GM12892 (cell line): Measurements from ENCODE around the gene IMPDH1.
A peak's percentile ranks its signal among the peaks of the same experiment; 100 is the strongest.

Experiments used
- DNase-seq: peaks from one replicate; pipeline ENCODE4 v3.0.0; 2011; ENCODE audit not compliant: insufficient read length
- FAIRE-seq: peaks from 2 replicates; lab custom pipeline; 2011; peaks lifted over from hg19 to GRCh38; lab: Jason Lieb, UNC
- POLR2A ChIP-seq: IDR thresholded peaks from 2 replicates; pipeline ENCODE4 v1.6.1; 2011; ENCODE audit warnings: low read depth, low read length, control low read depth
- POLR2AphosphoS5 ChIP-seq: IDR thresholded peaks from 2 replicates; pipeline ENCODE4 v1.6.1; 2011; ENCODE audit warnings: low read depth, low read length, control low read depth
- TAF1 ChIP-seq: IDR thresholded peaks from 2 replicates; pipeline ENCODE4 v1.6.1; 2011; ENCODE audit warnings: low read depth, mild to moderate bottlenecking, control low read depth, low read length, borderline replicate concordance

IMPDH1 gene

DNA sequence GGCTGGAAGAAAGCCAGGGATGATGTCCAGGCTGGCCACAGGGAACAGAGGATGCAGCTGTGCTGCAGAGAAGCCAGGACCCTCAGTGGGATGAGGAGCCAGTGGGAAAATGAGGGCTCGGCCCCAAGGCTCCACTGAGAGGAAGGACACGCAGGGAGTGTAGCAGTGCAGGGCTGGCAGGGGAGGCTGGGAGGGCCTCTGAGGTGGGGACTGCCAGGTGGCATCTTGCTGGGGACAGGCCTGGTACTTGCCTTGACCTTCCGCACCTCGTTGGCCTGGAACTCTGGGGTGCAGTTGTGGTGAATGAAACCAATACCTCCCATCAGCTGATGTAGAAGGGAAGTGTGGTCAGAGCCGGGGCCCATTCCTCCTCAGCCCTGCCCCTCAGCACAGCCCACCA is 9.2 kb downstream of the IMPDH1 start:
- no peak for DNase-seq
- FAIRE-seq, result no peak
- TF ChIP-seq POLR2AphosphoS5 (no peak), TAF1 (no peak), POLR2A (no peak)

DNA sequence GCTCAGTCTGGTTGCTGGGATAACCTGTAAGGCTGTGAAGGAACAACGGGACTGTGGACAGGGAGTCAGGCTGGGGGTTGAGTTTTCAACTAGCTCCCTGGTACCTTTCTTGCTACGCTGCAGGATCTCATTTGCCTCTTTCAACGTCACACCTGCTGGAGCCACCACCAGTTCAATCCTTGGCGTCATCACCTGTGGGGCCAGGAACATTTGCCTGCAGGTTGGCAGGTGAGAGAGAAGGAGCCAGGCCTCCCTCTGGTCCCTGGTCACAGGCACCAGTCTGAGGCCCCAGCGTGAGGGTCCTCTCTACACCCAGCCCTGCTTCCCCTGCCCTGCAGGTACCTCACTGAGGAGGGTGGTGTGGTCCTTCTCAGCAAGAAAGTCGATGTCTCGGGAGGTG is 9.8 kb downstream of the IMPDH1 start:
- no peak for TF ChIP-seq POLR2A
- TF ChIP-seq TAF1, result no peak
- no peak for TF ChIP-seq POLR2AphosphoS5
- DNase-seq (no peak), FAIRE-seq (no peak)

DNA sequence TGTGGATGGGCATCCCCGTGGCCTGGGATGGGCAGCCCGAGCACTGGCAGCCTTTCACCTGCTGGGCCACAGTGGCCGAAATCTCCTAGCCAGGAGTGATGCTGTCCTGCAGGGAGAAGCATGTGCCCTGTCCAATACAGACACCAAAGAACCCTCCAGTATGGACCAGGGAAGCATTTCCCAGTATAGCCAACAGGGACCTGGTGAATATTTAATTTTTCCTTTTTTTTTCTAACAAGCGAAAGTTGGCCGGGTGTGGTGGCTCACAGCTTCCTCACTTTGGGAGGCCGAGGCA is 11.0 kb downstream of the IMPDH1 start:
- FAIRE-seq, result no peak
- no peak for DNase-seq
- no peak for TF ChIP-seq POLR2A
- TF ChIP-seq TAF1, result no peak
- TF ChIP-seq POLR2AphosphoS5, result no peak

DNA sequence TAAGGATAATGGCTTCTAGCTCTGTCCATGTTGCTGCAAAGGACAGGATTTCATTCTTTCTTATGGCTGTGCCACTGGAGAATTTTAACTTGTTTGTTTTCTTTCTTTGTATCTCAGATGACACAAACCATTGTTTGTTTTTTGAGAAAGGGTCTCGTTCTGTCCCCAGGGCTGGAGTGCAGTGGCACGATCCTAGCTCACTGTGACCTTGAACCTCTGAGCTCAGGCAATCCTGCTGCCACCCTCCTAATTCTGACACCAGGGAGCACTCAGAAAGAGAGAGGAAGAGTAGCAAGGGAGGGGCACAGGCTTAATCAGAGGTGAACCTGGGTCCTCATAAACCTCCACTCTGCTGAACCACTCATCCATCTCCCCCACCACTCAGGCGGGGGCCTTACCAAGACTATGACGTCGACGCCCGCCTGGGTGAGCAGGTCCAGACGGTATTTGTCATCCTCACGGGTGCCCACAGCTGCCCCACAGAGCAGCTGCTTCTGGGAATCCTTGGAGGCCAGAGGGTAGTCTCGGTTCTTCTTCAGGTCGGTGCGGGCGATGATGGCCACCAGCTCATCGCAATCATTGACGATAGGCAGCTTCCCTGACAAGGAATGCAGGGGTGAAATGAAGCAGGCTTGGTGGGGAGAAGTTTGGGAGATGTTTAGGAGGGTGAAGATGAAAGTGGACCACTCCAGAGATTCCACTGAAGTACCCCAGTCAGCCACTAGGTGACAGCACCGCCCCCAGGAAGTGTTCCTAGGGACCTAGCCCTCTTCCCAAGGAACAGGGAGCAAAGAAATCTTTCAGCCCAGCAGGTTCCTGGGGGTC is 11.6 kb downstream of the IMPDH1 start:
- no peak for DNase-seq
- FAIRE-seq, result no peak
- TF ChIP-seq POLR2A, result no peak
- TF ChIP-seq POLR2AphosphoS5, result no peak
- no peak for TF ChIP-seq TAF1

DNA sequence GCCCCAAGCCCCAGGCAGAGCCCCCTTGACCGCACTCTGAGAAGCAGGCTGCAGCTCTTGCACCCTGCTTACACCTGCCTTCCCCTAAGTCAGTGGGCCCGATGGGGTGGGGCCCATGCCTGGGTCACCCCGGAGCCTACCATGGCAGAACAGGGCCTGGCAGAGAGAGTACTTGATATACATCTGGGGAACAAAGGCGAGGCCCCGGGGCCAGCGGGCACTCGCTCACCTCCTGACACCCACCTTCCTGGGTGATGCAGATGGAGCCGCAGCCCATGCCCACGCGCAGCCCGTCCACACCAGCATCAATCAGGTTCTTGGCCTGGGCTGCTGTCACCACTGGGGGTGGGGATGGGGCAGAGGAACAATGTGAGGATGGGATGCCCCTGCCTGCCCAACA is 13.4 kb downstream of the IMPDH1 start:
- TF ChIP-seq POLR2AphosphoS5 (no peak), POLR2A (no peak), TAF1 (no peak)
- FAIRE-seq, result no peak
- DNase-seq, result no peak

DNA sequence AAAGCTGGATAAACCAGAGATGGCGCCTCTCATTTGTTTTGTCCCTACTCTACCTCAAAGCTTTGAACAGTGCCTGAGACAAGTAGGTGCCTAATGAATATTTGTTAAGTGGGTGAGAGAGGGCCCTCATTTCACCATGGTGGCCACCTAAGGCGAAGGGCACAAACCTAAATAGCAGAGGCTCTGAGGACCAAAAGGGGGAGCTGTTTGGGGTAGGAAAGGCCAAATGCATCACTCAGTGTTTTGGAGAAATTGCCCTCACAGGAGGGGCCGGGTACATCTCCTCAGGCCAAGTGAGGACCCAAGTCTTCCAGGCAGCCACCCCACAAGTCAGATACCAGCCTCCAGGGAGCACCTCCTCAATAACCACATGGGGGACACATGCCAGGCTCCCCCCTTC is 14.0 kb downstream of the IMPDH1 start:
- DNase-seq (no peak), FAIRE-seq (no peak)
- no peak for TF ChIP-seq POLR2A
- no peak for TF ChIP-seq TAF1
- no peak for TF ChIP-seq POLR2AphosphoS5

DNA sequence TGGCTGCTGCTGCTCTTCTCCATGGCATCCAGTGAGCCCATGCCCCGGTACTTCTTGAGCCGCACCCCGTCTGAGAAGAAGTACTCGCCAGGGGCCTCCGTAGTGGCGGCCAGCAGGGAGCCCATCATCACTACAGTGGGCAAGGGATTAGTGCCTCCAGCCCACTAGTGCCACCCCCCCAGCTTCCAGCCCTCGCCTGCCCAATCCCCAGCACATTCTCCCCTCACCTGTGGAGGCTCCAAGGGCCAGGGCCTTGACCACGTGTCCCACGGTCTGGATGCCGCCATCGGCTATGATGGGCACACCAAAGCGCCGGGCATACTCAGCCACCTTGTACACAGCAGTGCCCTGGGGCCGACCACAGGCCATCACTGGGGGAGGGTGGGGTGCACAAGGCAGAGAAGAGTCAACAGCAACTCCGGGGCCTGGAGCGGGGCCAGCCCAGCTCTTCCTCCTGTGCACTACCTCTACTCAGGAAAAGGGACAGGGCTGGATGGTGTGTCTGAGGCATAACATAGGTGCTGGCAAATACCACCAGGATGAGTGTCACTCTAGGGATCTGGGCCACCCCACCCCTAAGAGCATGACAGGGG is 14.8 kb downstream of the IMPDH1 start:
- FAIRE-seq (no peak), DNase-seq (no peak)
- no peak for TF ChIP-seq TAF1
- no peak for TF ChIP-seq POLR2A
- no peak for TF ChIP-seq POLR2AphosphoS5

DNA sequence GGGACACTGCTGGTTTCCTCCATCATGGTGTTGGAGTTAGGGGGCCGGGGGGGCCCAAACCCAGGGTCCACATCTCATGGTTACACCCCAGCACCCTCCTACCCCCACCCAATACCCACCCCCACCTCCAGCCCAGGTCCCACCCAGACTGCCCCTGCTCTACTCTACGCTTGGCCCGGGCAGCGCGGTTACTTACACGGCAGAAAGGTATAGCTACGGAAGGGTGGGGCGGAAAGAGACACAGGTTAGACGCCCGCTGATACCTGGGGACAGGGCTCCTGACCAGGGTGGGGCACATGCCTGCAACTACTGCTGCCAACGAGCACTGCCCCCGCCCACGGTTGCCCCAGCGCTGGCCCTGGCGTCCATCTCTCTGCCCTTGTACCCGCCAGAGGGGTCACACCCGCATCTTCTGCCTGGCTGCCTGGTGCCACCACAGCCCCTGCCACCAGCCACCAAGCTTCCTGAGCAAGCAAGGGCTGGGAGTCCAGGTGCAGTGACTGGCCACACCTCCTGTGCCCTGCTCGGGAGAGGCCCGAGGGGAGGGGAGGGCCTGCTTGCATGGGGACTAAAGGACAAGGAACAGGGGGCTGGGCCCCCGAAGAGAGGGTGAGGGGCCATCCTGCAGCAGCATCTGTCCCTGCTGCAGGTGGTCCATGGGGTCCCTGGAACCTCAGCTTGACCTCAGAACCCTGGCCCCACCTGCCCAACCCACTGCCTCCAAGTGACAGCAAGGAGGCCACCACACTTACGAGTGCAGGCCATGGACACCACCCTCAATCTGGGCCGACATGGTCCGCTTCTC is 16.1 kb downstream of the IMPDH1 start:
- no peak for DNase-seq
- FAIRE-seq, result no peak
- TF ChIP-seq POLR2A, result no peak
- no peak for TF ChIP-seq TAF1
- TF ChIP-seq POLR2AphosphoS5, result no peak

DNA sequence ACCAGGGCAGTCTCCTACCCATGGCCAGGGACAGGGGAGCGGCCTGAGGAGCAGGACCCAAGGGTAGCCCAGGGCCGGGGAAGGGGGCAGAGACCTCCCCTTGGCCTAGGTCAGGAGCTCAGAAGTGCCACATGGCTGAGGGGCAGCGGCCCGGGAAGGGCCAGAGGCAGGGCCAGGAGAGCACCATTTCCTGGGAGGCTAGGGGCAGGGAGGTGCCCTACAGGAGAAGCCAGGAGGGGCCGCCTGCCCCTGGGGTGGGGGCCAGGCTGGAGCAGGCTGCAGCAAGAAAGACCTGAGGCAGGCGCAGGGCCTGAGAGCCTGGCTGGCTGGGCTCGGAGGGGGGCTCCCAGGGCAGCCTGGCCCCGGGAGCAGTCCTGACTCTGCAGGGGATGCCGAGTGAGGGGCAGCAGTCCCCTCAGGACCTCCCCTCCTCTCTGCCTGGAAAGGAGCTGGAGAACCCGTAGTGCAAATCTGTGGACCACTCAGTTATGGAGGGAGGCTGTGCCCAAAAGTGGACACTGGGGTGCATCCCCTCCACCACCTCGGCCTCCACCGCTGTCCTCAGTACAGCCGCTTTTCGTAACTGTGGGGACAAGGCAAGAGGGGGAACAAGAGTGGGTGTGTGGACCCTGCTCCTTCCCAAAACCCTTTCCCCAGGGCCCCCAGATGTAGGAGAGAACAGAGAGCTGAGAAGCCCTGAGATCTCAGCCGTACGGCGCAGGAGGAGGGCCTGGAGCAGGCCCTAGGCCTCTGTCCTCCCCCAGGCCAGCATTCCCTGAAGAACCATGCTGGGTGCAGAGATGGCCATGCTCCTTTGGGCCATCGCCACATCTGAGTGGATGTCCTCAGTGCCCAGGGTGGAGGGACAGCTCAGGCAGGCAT is 17.1 kb downstream of the IMPDH1 start:
- DNase-seq, result no peak
- FAIRE-seq, result no peak
- no peak for TF ChIP-seq POLR2AphosphoS5

DNA sequence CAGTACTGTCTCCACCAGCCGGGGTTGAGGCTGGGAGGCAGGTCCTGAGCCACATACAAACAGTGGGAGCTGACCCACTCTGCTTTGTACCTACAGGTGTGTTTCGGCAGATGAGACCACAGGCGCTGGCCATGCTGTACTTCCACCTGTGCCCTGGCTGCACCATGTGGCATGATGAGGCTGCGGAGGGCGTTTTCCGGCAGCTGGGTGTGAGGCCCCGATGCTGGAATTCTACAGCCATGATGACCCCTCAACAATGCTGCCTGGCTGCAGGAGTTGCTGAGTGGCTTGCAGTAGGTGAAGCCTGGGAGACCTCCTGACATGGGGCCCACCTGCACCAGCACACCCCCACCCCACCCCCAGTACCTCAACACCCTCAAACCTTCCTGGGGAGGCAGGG is 18.0 kb downstream of the IMPDH1 start:
- DNase-seq, result no peak
- no peak for TF ChIP-seq TAF1
- TF ChIP-seq POLR2A, result peak; percentile 47; the same call in 1 of the 2 replicates
- no peak for FAIRE-seq
